Measurements from ENCODE around the gene KRT33A. TPM values are rescaled to one million over a fixed set of nuclear protein-coding genes. Genes with fewer than 3 reads are reported as not detected.

Gene KRT33A
- total RNA-seq, 4 donors from 2014 or later = not detected

DNA sequence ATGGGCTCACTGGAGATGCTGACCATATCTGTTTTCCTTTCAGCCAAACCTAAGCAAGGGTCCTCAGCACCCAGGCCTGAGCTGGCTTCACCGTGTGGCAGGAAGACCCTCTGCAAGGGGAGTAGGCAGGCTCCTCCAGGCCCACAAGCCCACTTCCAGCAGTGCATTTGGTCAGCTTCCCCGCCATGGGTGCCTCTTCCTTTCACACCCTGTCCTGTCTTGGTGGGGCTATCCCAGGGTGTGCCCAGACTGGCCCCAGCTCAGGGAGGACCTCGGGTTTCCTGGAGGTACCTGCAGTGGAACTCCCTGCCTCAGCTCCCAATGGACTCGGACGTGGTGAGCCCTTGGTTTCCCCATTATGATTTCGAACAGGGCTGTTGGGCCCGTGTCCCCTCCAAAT, 22.4 kb downstream of the KRT33A start:
- Histone ChIP-seq H3K4me1 (no peaks in the 10 kb centered on the region), H3K27me3 (no peaks in the 10 kb centered on the region), H3K4me3 (no peak overlapping the region), H3K27ac (no peak overlapping the region), H3K36me3 (no peaks in the 10 kb centered on the region), H3K9me3 (no peaks in the 10 kb centered on the region)
- TF ChIP-seq POLR2A (IDR thresholded peaks at IDR 0.05) (no peak), EP300 (IDR thresholded peaks at IDR 0.05) (no peak)
- TF ChIP-seq, protein P1, sequence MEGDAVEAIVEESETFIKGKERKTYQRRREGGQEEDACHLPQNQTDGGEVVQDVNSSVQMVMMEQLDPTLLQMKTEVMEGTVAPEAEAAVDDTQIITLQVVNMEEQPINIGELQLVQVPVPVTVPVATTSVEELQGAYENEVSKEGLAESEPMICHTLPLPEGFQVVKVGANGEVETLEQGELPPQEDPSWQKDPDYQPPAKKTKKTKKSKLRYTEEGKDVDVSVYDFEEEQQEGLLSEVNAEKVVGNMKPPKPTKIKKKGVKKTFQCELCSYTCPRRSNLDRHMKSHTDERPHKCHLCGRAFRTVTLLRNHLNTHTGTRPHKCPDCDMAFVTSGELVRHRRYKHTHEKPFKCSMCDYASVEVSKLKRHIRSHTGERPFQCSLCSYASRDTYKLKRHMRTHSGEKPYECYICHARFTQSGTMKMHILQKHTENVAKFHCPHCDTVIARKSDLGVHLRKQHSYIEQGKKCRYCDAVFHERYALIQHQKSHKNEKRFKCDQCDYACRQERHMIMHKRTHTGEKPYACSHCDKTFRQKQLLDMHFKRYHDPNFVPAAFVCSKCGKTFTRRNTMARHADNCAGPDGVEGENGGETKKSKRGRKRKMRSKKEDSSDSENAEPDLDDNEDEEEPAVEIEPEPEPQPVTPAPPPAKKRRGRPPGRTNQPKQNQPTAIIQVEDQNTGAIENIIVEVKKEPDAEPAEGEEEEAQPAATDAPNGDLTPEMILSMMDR (IDR thresholded peaks at IDR 0.05) = no peak
- DNase-seq (ENCODE audit: low spot score in 2 of 2) = no peak
- WGBS, 2 donors = 90 to 96% methylated on average over 7 of the region's 7 CpGs

DNA sequence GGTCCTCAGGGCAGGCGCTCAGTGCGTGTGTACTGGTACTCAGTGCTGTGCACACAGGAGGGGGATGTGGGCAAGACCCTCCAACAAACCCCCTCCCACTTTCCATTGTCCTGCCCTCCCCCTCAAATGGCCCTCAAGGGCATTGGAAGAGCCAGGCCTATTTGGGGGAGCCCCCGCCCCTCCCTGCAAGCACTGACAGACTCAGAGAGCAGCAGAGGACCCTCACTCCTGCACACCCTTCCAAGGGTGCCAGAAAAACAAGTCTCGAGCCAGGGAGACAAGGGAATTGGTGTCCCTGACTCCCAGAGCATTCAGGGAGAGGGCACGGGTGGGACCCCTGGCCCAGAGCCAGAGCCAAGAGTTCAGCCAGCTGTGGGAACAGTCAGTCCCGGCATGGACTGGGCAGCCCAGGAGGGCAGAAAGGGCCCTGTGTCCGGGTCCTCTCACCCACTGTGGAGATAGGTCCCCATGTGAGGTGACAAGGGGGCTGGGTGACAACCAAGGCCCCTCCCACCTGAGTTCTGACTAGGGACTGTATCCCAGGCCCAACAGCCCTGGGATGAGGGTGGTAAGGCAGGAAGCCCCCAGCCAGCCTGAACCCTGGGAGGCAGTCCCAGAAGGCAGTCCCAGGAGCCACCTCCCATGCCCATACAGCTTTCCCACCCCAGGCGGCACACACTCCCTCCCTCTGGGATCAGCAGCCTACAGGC, 23.1 kb downstream of the KRT33A start:
- Histone ChIP-seq H3K36me3 (no peaks in the 10 kb centered on the region), H3K4me3 (no peak overlapping the region), H3K27ac (no peak overlapping the region), H3K9me3 (no peaks in the 10 kb centered on the region), H3K4me1 (peaks cover 0 to under 1% (median 0%) of the 10 kb centered on the region in 4 donors), H3K27me3 (no peaks in the 10 kb centered on the region)
- 56 to 86% methylated on average over 5 to 7 of the region's 8 CpGs for WGBS, 2 donors
- TF ChIP-seq, protein P1 (IDR thresholded peaks at IDR 0.05) = no peak
- TF ChIP-seq EP300 (IDR thresholded peaks at IDR 0.05) (no peak), POLR2A (IDR thresholded peaks at IDR 0.05) (no peak)
- DNase-seq (ENCODE audit: low spot score in 2 of 2) = no peak

DNA sequence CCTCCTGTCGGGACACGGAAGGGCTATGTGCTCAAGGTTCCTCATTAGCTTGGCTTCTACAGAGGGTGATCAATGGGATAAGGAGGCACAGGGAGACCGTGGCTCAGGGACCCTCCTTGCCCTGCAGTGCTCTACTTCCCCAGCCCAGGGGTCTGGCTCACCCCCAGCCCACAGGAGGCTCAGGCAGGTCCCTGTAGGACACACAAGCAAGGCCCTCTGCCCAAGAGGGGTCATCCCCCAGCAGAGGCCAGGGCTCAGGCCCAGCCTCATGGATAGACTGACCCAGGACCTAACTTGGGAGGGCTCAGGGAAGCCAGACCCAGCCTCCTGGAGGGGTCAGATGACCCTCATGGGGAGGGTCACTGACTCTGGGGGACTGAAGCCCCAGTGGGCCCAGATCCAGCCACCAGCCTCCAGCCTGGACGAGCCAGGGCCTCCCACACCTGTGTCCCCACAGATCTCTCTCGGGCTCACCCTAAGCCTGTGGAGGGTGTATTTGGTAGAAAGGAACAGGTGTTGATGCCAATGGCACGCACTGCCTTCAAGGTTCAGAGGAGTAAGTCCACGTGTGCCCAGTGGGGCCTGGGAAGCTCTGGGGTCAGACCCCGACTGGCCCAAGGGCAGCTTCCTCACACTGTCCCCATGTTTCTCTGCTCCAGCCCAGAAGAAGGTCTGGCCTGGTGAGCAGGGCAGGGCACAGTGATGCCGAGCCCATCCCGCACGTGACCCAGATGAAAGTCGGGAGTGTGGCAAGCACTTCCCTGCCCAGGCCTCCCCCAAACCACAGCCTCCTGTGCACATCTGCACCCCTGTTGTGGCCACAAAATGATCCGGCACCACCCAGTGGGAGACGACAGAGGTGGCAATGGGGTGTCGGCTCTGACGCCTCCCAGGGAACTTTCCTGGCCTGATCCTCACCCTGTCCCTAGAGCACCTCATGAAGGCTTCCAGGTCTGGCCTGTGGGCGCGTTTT, 24.2 kb downstream of the KRT33A start:
- Histone ChIP-seq H3K27me3 (no peaks in the 10 kb centered on the region), H3K9me3 (no peaks in the 10 kb centered on the region), H3K36me3 (no peaks in the 10 kb centered on the region), H3K27ac (no peak overlapping the region), H3K4me1 (peaks cover 0 to 6% (median 0%) of the 10 kb centered on the region in 4 donors), H3K4me3 (no peak overlapping the region)
- DNase-seq (ENCODE audit: low spot score in 2 of 2) = no peak
- TF ChIP-seq POLR2A (IDR thresholded peaks at IDR 0.05) (no peak), EP300 (IDR thresholded peaks at IDR 0.05) (no peak)
- TF ChIP-seq, protein P1 (IDR thresholded peaks at IDR 0.05) = no peak
- 83 to 88% methylated on average over 17 of the region's 18 CpGs for WGBS, 2 donors

DNA sequence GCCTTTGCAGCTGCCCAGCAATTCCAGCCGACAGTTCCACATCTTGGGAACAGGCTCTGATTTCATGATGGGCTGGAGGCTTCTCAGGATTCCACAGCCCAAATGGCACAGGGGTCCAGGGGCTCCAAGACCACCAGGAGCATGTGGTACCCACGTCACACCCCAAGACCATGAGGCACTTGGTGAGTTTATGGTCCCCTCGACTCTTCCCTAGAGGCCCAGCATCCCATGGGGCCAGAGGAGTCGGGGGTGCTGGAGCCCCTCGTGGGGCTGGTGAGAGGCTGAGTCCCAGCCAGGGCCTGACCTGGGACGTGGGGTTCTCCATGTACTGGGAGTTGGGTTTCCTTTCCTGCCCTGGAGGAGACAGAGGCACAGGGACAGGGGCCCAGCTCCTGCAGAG, 25.0 kb downstream of the KRT33A start:
- no peak overlapping the region for H3K4me3 ChIP-seq
- H3K27ac ChIP-seq = no peak overlapping the region
- TF ChIP-seq EP300 (IDR thresholded peaks at IDR 0.05) = no peak
- no peak for TF ChIP-seq POLR2A (IDR thresholded peaks at IDR 0.05)
- H3K4me1 ChIP-seq = peaks cover 0 to 6% (median 0%) of the 10 kb centered on the region in 4 donors
- no peak for DNase-seq (ENCODE audit: low spot score in 2 of 2)
- H3K36me3 ChIP-seq = no peaks in the 10 kb centered on the region
- H3K27me3 ChIP-seq = no peaks in the 10 kb centered on the region
- 92 to 100% methylated on average over 1 to 3 of the region's 6 CpGs for WGBS, 2 donors
- peaks cover 0 to under 1% (median 0%) of the 10 kb centered on the region in 4 donors for H3K9me3 ChIP-seq

DNA sequence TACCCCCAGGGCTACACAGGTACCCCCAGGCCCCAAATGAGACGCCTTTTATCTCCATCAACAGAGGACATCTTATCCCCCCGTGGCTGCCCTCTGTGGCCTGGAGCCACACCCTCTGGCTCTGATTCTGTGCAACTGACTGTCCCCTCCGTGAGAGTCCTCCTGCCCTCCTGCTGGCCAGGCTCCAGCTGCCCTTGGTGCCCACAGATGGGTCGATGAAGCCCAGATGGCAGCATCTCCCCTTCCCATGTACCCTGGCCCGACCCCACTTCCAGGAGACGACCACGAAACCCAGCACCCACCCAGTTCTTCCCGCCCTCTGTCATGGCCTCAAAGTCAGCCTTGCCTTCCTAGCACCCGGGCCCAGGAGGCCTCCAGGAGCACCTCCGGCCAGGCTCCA, 25.5 kb downstream of the KRT33A start:
- Histone ChIP-seq H3K36me3 (no peaks in the 10 kb centered on the region), H3K9me3 (peaks cover 0 to 6% (median 0%) of the 10 kb centered on the region in 4 donors), H3K27me3 (no peaks in the 10 kb centered on the region), H3K27ac (no peak overlapping the region), H3K4me1 (peaks cover 0 to 6% (median 0%) of the 10 kb centered on the region in 4 donors), H3K4me3 (no peak overlapping the region)
- 79 to 88% methylated on average over 10 of the region's 10 CpGs for WGBS, 2 donors
- TF ChIP-seq POLR2A (IDR thresholded peaks at IDR 0.05) (no peak), EP300 (IDR thresholded peaks at IDR 0.05) (no peak)
- TF ChIP-seq, protein P1 (IDR thresholded peaks at IDR 0.05) = no peak
- DNase-seq (ENCODE audit: low spot score in 2 of 2) = no peak
